Thyroid gland (tissue), 4 donors: ENCODE data around the gene ECHS1.

Source experiments
- CTCF ChIP-seq, 6 experiments: fragments of 200-600 bp in 3 of 6; fragments of 450-650 bp in 3 of 6; sonication (generic) in 3 of 6; IDR thresholded peaks; one replicate each; pipeline ENCODE4 v1.5.1; 2016 to 2019; ENCODE audit warnings: antibody characterized with exemption in 6 of 6, mild to moderate bottlenecking in 2 of 6, inconsistent platforms in 1 of 6, moderate library complexity in 1 of 6
- POLR2A ChIP-seq, 2 donors: fragments of 450-650 bp; IDR thresholded peaks; one replicate each; pipeline ENCODE4 v1.6.1; 2017; ENCODE audit warnings: antibody characterized with exemption in 2 of 2, mild to moderate bottlenecking in 2 of 2, moderate library complexity in 1 of 2

GRCh38 chr10:133357285-133358161, 15.6 kb downstream of the ECHS1 start, which contains the start of gene FUOM:
- no peak for TF ChIP-seq CTCF (IDR thresholded peaks at IDR 0.05)
- no peak for TF ChIP-seq POLR2A (IDR thresholded peaks at IDR 0.05)
